ENCODE results near the gene ALK.

DNA sequence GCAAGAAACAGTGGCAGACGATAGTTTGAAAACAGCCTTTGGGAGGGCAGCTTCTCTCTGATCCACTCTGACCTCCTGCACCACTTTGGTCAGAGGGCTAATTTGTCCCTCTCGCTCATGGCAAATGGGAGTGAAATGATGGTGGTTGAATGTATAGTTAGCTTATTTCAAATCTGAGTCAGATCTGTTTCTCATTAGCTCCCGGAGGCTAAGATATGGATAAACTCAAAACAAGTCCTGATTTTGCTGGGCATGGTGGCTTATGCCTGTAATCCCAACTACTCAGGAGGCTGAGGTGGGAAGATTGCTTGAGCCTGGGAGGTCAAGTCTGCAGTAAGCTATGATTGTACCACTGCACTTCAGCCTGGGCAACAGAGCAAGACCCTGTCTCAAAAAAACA lies 145.0 kb downstream of the ALK start:
- TF ChIP-seq, protein P1, sequence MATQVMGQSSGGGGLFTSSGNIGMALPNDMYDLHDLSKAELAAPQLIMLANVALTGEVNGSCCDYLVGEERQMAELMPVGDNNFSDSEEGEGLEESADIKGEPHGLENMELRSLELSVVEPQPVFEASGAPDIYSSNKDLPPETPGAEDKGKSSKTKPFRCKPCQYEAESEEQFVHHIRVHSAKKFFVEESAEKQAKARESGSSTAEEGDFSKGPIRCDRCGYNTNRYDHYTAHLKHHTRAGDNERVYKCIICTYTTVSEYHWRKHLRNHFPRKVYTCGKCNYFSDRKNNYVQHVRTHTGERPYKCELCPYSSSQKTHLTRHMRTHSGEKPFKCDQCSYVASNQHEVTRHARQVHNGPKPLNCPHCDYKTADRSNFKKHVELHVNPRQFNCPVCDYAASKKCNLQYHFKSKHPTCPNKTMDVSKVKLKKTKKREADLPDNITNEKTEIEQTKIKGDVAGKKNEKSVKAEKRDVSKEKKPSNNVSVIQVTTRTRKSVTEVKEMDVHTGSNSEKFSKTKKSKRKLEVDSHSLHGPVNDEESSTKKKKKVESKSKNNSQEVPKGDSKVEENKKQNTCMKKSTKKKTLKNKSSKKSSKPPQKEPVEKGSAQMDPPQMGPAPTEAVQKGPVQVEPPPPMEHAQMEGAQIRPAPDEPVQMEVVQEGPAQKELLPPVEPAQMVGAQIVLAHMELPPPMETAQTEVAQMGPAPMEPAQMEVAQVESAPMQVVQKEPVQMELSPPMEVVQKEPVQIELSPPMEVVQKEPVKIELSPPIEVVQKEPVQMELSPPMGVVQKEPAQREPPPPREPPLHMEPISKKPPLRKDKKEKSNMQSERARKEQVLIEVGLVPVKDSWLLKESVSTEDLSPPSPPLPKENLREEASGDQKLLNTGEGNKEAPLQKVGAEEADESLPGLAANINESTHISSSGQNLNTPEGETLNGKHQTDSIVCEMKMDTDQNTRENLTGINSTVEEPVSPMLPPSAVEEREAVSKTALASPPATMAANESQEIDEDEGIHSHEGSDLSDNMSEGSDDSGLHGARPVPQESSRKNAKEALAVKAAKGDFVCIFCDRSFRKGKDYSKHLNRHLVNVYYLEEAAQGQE (IDR thresholded peaks at IDR 0.05; ENCODE audit: insufficient read depth in 1 of 2, low read depth in 2 of 2, low read length in 2 of 2): no peak
- no peak for TF ChIP-seq TAF1 (IDR thresholded peaks at IDR 0.05; ENCODE audit: borderline replicate concordance, insufficient read depth, low read length)
- no peak for TF ChIP-seq POLR2AphosphoS5 (IDR thresholded peaks at IDR 0.05; ENCODE audit: low read depth, low read length)
